Tibial artery (tissue), 4 donors: ENCODE measurements around the gene PIWIL1.

ENCODE experiments used
- DNase-seq, 2 donors: peaks; one replicate each; pipeline ENCODE4 v3.0.0-alpha.2; 2019
- H3K27ac ChIP-seq, 2 donors: fragments of 200-600 bp; sonication (generic) in 1 of 2; 1 replicate in 1 of 2; 2 replicates in 1 of 2; pipeline ENCODE4 v1.5.1; 2018 to 2019; ENCODE audit warnings: mild to moderate bottlenecking in 1 of 2
- H3K27me3 ChIP-seq, 2 donors: fragments of 200-600 bp; sonication (generic) in 1 of 2; one replicate each; pipeline versions ENCODE4 v1.5.1 to v1.6.0; 2016 to 2019
- H3K36me3 ChIP-seq, 3 donors: fragments of 200-600 bp; sonication (generic) in 2 of 3; one replicate each; pipeline ENCODE4 v1.5.1; 2016 to 2019; ENCODE audit warnings: mild to moderate bottlenecking in 2 of 3
- H3K4me1 ChIP-seq, 4 donors: fragments of 200-600 bp; sonication (generic) in 2 of 4; 1 replicate in 3 of 4; 2 replicates in 1 of 4; pipeline ENCODE4 v1.5.1; 2016 to 2019
- H3K4me3 ChIP-seq, 2 donors: fragments of 200-600 bp; sonication (generic) in 1 of 2; 1 replicate in 1 of 2; 2 replicates in 1 of 2; pipeline ENCODE4 v1.5.1; 2018 to 2019; ENCODE audit warnings: mild to moderate bottlenecking in 2 of 2
- H3K9me3 ChIP-seq, 3 donors: fragments of 200-600 bp; sonication (generic) in 1 of 3; one replicate each; pipeline ENCODE4 v1.5.1; 2016 to 2019
- intact Hi-C: fragments of 100-400 bp; cut with DNase I; formaldehyde crosslinking; loops from one replicate; pipeline ENCODE4 v1.15.0; 2023; ENCODE audit warnings: low total_unique reads
- TF ChIP-seq, protein P1 (sequence below), 2 experiments: fragments of 200-600 bp in 1 of 2; fragments of 450-650 bp in 1 of 2; IDR thresholded peaks; one replicate each; pipeline ENCODE4 v1.5.1; 2017 to 2019; ENCODE audit warnings: antibody characterized with exemption in 2 of 2, mild to moderate bottlenecking in 1 of 2, moderate library complexity in 1 of 2

The PIWIL1 gene

GRCh38 chr12:130307859-130308258, 29.8 kb upstream of the PIWIL1 start:
- H3K27ac ChIP-seq, result no peak overlapping the region

GRCh38 chr12:130308393-130308792, 29.3 kb upstream of the PIWIL1 start:
- TF ChIP-seq, protein P1, sequence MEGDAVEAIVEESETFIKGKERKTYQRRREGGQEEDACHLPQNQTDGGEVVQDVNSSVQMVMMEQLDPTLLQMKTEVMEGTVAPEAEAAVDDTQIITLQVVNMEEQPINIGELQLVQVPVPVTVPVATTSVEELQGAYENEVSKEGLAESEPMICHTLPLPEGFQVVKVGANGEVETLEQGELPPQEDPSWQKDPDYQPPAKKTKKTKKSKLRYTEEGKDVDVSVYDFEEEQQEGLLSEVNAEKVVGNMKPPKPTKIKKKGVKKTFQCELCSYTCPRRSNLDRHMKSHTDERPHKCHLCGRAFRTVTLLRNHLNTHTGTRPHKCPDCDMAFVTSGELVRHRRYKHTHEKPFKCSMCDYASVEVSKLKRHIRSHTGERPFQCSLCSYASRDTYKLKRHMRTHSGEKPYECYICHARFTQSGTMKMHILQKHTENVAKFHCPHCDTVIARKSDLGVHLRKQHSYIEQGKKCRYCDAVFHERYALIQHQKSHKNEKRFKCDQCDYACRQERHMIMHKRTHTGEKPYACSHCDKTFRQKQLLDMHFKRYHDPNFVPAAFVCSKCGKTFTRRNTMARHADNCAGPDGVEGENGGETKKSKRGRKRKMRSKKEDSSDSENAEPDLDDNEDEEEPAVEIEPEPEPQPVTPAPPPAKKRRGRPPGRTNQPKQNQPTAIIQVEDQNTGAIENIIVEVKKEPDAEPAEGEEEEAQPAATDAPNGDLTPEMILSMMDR (IDR thresholded peaks at IDR 0.05), result no peak
- Histone ChIP-seq H3K27me3 (peaks cover 0 to 2% of the 10 kb centered on the region in 2 donors), H3K4me3 (no peak overlapping the region), H3K36me3 (no peaks in the 10 kb centered on the region), H3K4me1 (no peaks in the 10 kb centered on the region), H3K27ac (no peak overlapping the region), H3K9me3 (no peaks in the 10 kb centered on the region)
- intact Hi-C loops, result no loop called here
- DNase-seq, result no peak

More at GRCh38 chr12:130307859-130308258, 29.8 kb upstream of the PIWIL1 start:
- Histone ChIP-seq H3K4me3 (no peak overlapping the region), H3K4me1 (no peaks in the 10 kb centered on the region), H3K9me3 (no peaks in the 10 kb centered on the region), H3K36me3 (no peaks in the 10 kb centered on the region), H3K27me3 (peaks cover 0 to 7% of the 10 kb centered on the region in 2 donors)
- DNase-seq, result no peak
- intact Hi-C loops, result no loop called here
- TF ChIP-seq, protein P1 (IDR thresholded peaks at IDR 0.05), result no peak

DNA sequence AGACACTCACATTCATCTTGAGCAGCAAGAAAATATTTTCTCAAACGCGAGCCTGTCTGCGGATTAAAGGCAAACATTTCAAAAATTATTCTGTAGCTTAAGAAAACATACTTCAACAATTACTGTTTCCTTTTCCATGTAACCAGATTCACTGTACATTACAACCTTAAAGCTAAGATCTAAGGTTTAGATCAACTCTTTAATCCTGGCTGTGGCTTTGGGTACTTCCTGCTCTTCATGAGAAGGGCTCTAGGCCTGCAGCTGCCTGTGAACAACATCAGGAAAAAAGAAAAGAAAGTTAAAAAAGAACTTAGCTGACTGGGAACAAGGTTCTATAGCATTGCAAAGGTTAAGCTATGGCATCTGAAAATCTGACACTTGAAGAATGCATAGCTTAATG, 21.4 kb upstream of the PIWIL1 start:
- no peaks in the 10 kb centered on the region for H3K9me3 ChIP-seq
- H3K27ac ChIP-seq, result no peak overlapping the region
- H3K36me3 ChIP-seq, result no peaks in the 10 kb centered on the region
- peaks cover 0 to 4% of the 10 kb centered on the region in 2 donors for H3K27me3 ChIP-seq
- TF ChIP-seq, protein P1 (IDR thresholded peaks at IDR 0.05), result no peak
- H3K4me1 ChIP-seq, result no peaks in the 10 kb centered on the region
- no peak overlapping the region for H3K4me3 ChIP-seq
- DNase-seq, result no peak
- intact Hi-C loops, result no loop called here

GRCh38 chr12:130320536-130320935, 17.2 kb upstream of the PIWIL1 start:
- Histone ChIP-seq H3K4me1 (no peaks in the 10 kb centered on the region), H3K27ac (no peak overlapping the region), H3K27me3 (peaks cover 0 to 4% of the 10 kb centered on the region in 2 donors), H3K9me3 (no peaks in the 10 kb centered on the region), H3K36me3 (no peaks in the 10 kb centered on the region), H3K4me3 (no peak overlapping the region)
- DNase-seq, result no peak
- intact Hi-C loops, result no loop called here
- TF ChIP-seq, protein P1 (IDR thresholded peaks at IDR 0.05), result no peak

DNA sequence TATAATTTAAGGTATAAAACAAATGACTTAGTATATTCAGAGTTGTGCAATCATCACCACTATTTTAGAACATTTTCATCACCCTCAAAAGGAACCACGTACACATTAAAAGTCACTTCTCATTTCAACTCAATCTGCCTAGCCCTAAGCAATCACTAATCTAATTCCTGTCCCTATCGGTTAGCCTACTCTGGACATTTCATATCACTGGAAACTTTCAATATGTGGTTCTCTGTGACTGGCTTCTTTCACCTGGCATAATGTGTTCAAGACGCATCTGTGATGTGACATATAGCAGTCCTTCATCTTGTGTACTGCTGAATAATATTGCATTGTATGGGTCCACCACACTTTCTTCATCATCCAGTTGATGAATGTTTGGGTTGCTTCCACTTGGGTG, 15.4 kb upstream of the PIWIL1 start:
- intact Hi-C loops, result no loop called here
- peaks cover 0 to 4% of the 10 kb centered on the region in 2 donors for H3K27me3 ChIP-seq

More for the DNA sequence above, 15.4 kb upstream of the PIWIL1 start:
- H3K4me3 ChIP-seq, result no peak overlapping the region
- TF ChIP-seq, protein P1 (IDR thresholded peaks at IDR 0.05), result no peak
- no peaks in the 10 kb centered on the region for H3K4me1 ChIP-seq
- H3K36me3 ChIP-seq, result no peaks in the 10 kb centered on the region
- DNase-seq, result no peak
- H3K9me3 ChIP-seq, result no peaks in the 10 kb centered on the region
- H3K27ac ChIP-seq, result no peak overlapping the region
